HAP-1 (cell line): ENCODE data around the gene MAN1A2.
"Not testable (repeated sequence)": the region's sequence is repeated elsewhere in the genome, so short reads cannot be mapped to it uniquely, and the experiment has no call there.

Experiments
- DNase-seq, 2 experiments: peaks; one replicate each; pipeline ENCODE4 v3.0.0-alpha.2; 2016 to 2020; ENCODE audit warnings: low spot score in 2 of 2
- H3K27me3 ChIP-seq: fragments of 250-450 bp; sonication (Bioruptor Pico); 2 replicates; pipeline ENCODE4 v1.5.1; 2020; ENCODE audit warnings: low read depth, mild to moderate bottlenecking, moderate library complexity
- H3K36me3 ChIP-seq: fragments of 250-450 bp; sonication (Bioruptor Pico); replicated peaks from 2 replicates; pipeline ENCODE4 v1.5.1; 2020; ENCODE audit warnings: mild to moderate bottlenecking
- H3K4me1 ChIP-seq: fragments of 250-450 bp; sonication (Bioruptor Pico); 2 replicates; pipeline ENCODE4 v1.5.1; 2020; ENCODE audit warnings: mild to moderate bottlenecking
- H3K4me3 ChIP-seq: fragments of 250-450 bp; sonication (Bioruptor Pico); 2 replicates; pipeline ENCODE4 v1.5.1; 2020; ENCODE audit warnings: mild to moderate bottlenecking, moderate library complexity
- H3K9me3 ChIP-seq: fragments of 250-450 bp; sonication (Bioruptor Pico); 2 replicates; pipeline ENCODE4 v1.5.1; 2020; ENCODE audit warnings: mild to moderate bottlenecking, moderate library complexity
- in situ Hi-C: fragments of 300-500 bp; cut with MboI; formaldehyde crosslinking; loops from 3 replicates; pipeline ENCODE4 v1.14.3; 2020; ENCODE audit warnings: low sequenced_read_pairs, inconsistent platforms, mixed read lengths

Gene MAN1A2

DNA sequence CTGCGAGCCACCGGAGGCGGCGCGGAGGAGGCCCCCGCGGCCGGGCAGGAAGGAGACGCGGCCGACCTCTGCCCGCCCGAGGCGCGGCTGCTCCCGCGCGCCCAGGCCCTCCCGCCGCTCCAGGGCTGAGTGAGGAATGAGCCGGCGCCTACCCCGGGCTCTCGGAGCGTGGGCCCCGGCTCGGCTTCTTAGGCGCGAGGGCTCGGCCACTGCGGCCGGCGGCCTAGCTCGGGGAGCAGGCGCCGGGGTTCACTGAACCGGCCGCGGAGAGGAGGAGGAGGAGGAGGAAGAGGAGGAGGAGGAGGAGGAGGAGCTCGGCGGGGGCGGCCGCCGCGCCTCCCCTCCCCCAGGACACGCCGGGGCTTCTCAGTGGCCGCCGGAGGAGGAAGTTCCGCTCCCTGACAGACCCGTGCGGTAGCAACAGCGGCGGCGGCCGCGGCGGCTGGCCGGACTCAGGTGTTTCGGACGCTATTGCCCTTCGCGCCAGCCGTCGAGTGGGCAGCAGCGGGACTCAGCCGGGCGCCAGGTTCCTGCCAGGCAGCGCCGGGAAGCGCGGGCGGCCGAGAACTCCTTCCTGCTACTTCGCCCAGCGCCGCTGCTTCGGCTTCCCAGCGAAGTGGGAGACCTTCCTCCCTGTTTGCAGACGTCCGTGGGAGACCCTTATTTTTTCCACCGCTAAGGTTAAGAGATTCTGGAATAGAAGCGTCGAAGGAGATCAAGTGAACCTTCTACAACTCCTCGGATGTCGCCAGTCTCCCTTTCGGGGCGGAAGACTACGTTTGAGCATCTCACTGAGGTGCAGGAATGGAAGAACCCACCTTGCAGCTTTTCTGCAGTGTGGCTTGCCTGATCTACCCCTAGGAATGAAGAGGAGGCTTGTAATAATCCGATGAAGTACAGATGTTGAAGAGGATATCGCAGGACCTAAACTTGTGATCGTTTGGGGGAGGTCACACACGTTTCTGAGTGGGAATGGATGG is at the start of gene MAN1A2:
Gene MAN1A2, plus strand, starts transcription at position 404 of the 980 bp plus-strand sequence. CDS start 735 bp downstream, outside the sequence.
- peak; percentile 76 to 86 for DNase-seq

DNA sequence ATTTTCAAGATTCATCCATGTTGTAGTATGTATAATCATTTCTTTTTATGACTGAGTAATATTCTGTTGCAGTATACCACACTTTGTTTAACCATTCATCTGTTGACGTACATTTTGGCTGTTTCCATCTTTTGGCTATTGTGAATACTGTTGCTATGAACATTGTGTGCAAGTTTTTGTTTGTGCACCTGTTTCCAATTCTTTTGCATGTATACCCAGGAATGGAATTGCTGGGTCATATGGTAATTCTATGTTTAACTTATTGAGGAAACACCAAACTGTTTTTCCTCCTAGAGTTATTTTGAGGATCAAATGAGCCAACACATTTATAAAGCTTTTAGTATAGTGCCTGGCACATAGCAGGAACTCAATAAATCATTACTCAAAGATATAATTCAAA is 49.2 kb upstream of the MAN1A2 start:
- Histone ChIP-seq H3K27me3 (no peaks in the 10 kb centered on the region), H3K9me3 (no peaks in the 10 kb centered on the region), H3K36me3 (no peaks in the 10 kb centered on the region), H3K4me3 (no peak overlapping the region), H3K4me1 (no peaks in the 10 kb centered on the region)
- in situ Hi-C loops = loop anchor here (25.0 kb wide), 1 partner anchor 94 kb away; no protein-coding TSS in a partner anchor
- DNase-seq = no peak

More for the DNA sequence above, at the start of gene MAN1A2:
- in situ Hi-C loops = no loop called here
- Histone ChIP-seq H3K4me1 (peaks cover 9% of the 10 kb centered on the region; the same call in 1 of the 2 replicates), H3K36me3 (no peaks in the 10 kb centered on the region), H3K27me3 (no peaks in the 10 kb centered on the region), H3K9me3 (no peaks in the 10 kb centered on the region), H3K4me3 (peak within 1 kb of the TSS; percentile 68)

DNA sequence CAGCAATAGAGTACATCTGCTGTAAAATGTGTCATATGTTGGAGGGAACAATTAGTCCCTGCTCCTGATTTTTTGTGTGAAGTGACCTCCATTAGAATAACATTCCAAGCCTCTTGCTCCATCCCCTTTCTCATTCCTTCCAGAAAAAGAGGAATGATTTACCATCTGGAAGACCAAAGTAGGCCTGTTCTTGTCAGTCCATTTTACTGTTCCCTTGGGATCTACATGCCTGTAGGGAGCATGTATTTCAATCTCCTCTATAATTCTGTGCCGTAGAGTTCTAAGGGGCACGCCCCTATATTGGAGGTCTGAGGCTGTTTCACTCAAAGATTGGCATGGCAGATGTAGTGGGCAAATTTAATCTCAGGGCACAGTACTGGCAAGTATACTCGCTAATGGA is 48.8 kb upstream of the MAN1A2 start:
- Histone ChIP-seq H3K36me3 (no peaks in the 10 kb centered on the region), H3K9me3 (no peaks in the 10 kb centered on the region), H3K4me1 (no peaks in the 10 kb centered on the region), H3K4me3 (no peak overlapping the region), H3K27me3 (no peaks in the 10 kb centered on the region)
- no peak for DNase-seq
- in situ Hi-C loops = loop anchor here (25.0 kb wide), 1 partner anchor 94 kb away; no protein-coding TSS in a partner anchor

DNA sequence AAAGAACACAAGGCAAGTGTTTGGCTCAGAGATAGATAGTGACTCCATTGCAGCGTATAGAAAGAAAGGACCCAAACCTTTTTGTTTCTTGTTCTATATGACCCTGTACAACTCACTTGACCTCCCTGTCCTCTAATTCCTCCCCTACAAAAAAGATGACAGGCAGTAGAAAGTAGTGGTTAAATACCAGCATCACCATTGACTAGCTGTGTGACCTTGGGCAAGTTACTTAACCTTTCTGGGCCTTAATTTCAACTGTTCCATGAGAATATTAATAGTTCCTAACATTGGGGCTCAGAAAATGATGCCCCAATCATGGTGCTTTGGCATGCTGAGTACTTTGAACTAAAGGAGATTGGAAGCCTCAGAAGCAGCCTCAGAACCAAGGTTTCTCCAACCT is 46.7 kb upstream of the MAN1A2 start:
- H3K27me3 ChIP-seq = 0 out of 2 replicates have a peak, but pooled peaks cover 10% of the 10 kb centered on the region
- no peaks in the 10 kb centered on the region for H3K36me3 ChIP-seq
- no peak for DNase-seq
- in situ Hi-C loops = loop anchor here (25.0 kb wide), 1 partner anchor 92 kb away; no protein-coding TSS in a partner anchor
- H3K4me1 ChIP-seq = no peaks in the 10 kb centered on the region
- no peaks in the 10 kb centered on the region for H3K9me3 ChIP-seq
- no peak overlapping the region for H3K4me3 ChIP-seq

DNA sequence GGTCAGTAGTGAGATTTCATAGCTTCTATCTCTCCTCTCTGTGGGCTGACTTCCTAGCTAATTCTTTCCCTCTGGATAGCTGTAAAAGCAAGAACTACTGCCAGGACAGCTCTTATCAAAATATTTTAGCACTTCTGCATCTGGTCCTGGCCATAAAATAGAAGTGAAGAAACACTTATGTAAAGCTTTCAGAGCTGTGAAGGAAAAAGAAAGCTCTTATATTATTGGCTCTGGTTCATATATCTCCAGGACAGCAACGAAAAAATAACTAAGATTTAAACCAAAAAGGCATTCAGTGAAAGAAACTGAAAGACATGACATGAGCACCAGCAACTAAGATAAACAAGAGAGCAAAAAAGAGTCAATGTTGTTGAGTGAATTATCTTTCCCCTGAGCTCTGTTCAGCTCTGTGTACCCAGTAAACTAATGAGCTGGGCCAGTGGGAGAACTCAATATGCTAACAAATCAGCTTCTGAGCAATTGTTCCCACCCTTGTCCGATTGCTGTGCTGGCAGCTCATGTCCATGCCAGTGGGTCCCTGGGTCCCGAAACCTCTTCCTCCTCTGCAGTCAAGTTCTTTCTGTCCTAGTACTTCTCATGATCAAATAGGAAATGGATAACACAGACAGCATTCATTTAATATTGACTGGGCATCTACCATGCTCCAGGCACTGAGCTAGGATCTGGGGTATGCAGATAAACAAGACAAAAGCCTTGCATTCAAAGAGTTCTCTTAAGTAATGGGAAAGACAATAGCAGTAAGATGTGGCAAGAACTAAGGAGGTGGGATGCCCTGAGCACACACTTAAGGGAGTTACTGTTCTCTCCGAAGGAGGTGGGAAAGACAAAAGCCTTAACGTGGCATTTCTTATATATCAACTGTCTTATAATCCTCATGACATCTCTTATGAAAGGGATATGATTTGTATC is 45.3 kb upstream of the MAN1A2 start:
- no peak for DNase-seq
- H3K4me1 ChIP-seq = no peaks in the 10 kb centered on the region
- H3K36me3 ChIP-seq = no peaks in the 10 kb centered on the region
- H3K27me3 ChIP-seq = 0 out of 2 replicates have a peak, but pooled peaks cover 10% of the 10 kb centered on the region
- in situ Hi-C loops = loop anchor here (25.0 kb wide), 1 partner anchor 90 kb away; no protein-coding TSS in a partner anchor
- H3K9me3 ChIP-seq = no peaks in the 10 kb centered on the region
- no peak overlapping the region for H3K4me3 ChIP-seq

DNA sequence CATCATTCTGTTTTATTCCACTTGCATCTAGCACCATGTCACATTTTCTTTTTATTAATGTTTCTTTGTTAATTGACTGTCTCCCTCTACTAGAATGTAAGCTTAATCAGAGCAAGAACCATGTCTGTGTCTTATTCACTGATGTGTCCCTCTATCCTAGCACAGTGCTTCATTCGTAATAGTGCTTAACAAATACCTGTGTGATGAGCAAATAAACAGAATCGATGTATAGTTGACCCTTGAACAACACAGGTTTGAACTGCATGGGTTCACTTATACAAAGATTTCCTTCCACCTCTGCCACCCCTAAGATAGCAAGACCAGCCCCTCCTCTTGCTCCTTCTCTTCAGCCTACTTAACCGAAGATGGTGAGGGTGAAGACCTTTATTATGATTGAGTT is 42.9 kb upstream of the MAN1A2 start:
- Histone ChIP-seq H3K4me1 (no peaks in the 10 kb centered on the region), H3K4me3 (no peak overlapping the region), H3K36me3 (no peaks in the 10 kb centered on the region), H3K27me3 (0 out of 2 replicates have a peak, but pooled peaks cover 10% of the 10 kb centered on the region), H3K9me3 (no peaks in the 10 kb centered on the region)
- DNase-seq = no peak
- in situ Hi-C loops = loop anchor here (25.0 kb wide), 1 partner anchor 88 kb away; no protein-coding TSS in a partner anchor

DNA sequence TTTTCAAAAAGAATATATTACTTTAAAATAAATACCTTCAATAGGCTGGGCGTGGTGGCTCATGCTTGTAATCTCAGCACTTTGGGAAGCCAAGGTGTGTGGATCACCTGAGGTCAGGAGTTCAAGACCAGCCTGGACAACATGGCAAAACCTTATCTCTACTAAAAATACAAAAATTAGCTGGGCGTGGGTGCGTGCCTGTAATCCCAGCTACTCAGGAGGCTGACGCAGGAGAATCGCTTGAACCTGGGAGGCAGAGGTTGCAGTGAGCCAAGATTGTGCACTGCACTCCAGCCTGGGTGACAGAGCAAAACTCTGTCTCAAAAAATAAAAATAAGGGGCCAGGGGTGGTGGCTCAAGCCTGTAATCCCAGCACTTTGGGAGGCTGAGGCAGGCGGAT is 41.2 kb upstream of the MAN1A2 start:
- 0 out of 2 replicates have a peak, but pooled peaks cover 10% of the 10 kb centered on the region for H3K27me3 ChIP-seq
- in situ Hi-C loops, H3K4me1 ChIP-seq, H3K4me3 ChIP-seq, DNase-seq, H3K36me3 ChIP-seq, H3K9me3 ChIP-seq: not testable (repeated sequence)

DNA sequence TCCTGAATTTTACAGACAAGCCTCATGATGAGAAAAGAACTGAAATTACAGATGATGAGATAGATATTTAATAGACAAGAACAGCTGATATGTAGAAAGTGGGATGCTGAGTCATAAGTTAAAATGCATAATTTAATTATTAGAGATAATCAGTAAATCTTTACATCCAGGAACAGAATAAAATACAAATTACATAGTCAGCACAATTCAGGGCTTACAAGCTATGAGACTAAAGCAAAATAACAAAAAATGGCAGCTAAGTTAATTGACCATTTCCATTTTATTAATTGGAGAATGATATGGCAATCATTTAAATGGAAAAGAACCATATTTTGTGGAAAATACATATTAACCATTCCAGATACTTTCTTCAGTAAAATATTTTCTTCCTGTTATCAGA is 40.2 kb upstream of the MAN1A2 start:
- H3K27me3 ChIP-seq = 0 out of 2 replicates have a peak, but pooled peaks cover 10% of the 10 kb centered on the region
- H3K4me3 ChIP-seq = no peak overlapping the region
- H3K9me3 ChIP-seq = no peaks in the 10 kb centered on the region
- DNase-seq = no peak
- no peaks in the 10 kb centered on the region for H3K36me3 ChIP-seq
- H3K4me1 ChIP-seq = no peaks in the 10 kb centered on the region
- in situ Hi-C loops = no loop called here

DNA sequence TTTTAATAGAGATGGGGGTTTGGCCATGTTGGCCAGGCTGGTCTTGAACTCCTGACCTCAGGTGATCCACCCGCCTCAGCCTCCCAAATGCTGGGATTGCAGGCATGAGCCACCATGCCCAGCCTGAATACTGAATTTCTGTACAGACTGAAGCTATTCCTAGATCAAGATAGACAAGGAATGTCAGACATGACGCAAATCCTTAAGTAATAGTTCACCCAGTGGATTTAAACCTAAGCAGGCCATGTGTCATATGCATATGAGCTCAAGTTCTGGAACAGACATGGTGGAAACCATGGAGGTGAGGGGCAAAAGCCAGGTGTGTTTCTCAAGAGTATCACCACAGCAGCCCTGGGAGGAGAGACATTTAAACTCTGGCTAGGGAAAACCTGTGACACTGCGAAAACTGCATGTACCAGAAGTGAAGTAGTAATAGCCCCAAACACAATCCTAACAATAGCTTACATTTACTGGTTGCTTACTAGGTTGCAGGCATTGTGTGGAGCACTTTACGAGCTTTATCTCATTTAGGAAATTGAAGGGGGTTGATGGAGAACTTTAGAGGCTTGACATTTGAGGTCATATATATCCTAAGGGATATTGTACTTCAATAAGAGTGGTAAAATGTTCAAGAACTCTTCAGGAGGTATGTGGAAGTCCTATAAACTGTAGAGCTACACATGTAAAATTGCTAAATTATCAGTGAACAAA is 31.7 kb upstream of the MAN1A2 start:
- in situ Hi-C loops = no loop called here
- Histone ChIP-seq H3K36me3 (no peaks in the 10 kb centered on the region), H3K27me3 (no peaks in the 10 kb centered on the region), H3K9me3 (no peaks in the 10 kb centered on the region), H3K4me1 (peaks cover 13% of the 10 kb centered on the region), H3K4me3 (no peak overlapping the region)
- DNase-seq = peak; percentile 12 to 34

DNA sequence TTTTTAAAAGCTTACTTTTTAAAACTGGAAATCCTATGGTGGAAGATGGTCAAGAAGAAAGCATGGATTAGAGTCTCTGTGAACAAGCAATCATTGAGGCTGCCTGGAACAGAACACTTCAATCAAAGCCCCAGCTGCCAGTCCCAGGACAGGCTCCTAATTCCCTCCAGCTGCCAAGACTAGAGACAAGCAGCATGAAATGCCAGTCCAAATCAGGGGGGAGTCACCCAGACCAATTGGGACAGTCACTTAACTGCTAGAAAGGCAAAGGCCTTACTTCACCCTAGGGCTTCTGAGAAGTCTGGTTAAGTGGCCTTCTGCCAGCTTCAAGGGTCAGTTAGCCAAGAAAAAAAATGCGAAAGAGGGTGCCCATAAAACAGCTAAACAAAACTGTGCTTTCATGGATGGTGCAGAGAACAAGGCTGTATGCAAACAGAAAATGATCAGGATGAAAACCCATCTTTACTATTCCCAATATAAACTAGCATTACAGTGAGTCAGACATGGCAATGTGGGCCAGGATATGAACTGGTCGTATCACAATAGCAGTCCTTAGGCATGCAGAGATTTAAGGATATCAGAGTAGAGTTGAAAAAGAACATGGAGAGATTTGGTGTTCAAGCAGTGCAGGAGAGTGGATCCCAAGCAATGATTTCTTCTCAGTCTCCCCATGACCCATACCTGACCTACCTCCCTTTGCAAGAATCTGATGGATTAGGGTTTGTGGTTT is 31.0 kb upstream of the MAN1A2 start:
- Histone ChIP-seq H3K9me3 (no peaks in the 10 kb centered on the region), H3K4me1 (peaks cover 13% of the 10 kb centered on the region), H3K4me3 (no peak overlapping the region), H3K36me3 (no peaks in the 10 kb centered on the region), H3K27me3 (no peaks in the 10 kb centered on the region)
- DNase-seq = peak in 1 of 2 experiments; percentile 24
- in situ Hi-C loops = no loop called here

DNA sequence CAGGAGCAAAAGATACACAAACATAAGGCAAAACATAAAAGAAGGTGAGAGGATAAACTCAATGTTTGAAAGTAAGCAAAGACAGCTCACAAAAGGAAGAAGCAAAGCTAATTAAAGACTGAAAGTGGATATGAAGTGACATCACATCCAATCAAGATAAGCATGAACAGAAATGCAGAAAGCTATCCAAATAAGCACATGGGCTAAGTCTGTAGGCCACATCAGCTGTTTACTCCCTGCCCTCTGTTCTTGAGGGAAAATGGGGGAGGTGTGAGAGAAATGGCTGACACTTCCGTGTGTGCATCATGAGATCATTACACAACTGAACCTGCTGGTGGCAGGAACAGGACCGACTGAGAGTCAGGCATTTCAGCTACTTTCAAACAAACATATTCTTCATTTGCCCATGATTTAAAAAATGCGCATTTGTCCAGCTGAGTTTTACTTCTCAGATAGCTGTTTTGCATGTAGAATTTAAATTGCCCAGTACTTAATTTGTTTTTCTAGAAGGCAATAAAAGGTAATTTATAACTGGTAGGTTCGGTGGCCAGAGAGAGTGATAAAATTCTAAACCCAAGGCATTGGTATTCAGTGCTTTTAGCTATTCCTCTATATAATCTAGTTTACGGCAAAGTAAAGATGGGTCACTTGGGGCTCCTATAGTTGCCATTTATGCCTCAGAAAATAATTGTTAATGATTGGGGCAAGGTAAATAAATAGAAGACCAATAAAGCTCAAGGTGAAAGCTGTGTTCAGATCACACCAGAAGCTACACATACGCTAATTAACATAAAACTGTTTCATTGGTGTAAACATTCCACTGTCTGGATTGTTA is 27.2 kb upstream of the MAN1A2 start:
- Histone ChIP-seq H3K4me1 (peaks cover 13% of the 10 kb centered on the region), H3K36me3 (no peaks in the 10 kb centered on the region), H3K27me3 (no peaks in the 10 kb centered on the region), H3K4me3 (no peak overlapping the region), H3K9me3 (no peaks in the 10 kb centered on the region)
- in situ Hi-C loops = no loop called here
- DNase-seq = peak in 1 of 2 experiments; percentile 18

DNA sequence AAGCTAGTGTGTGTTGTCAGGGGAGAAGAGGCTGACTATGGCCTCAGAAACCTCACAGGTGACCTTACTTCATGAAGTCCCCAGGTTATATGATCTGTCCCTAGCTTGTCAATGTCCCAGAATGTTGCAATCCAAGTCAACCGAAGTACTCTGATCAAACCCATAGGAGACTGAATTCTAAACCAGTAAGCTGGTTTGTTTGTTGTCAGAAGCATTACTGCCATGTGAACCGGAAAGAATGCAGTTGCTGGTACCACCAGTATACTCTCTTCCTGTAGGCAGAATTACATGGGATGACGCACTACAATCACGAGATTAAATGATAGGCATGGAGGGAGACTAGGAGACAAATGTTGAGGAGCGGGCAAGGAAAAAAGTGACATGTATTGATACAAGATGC is 26.1 kb upstream of the MAN1A2 start:
- Histone ChIP-seq H3K4me1 (peaks cover 10% of the 10 kb centered on the region), H3K4me3 (no peak overlapping the region), H3K36me3 (no peaks in the 10 kb centered on the region), H3K27me3 (no peaks in the 10 kb centered on the region), H3K9me3 (no peaks in the 10 kb centered on the region)
- no peak for DNase-seq
- in situ Hi-C loops = no loop called here
